ENCODE measurements around the gene CRCP.

- TF ChIP-seq CTCF (IDR thresholded peaks at IDR 0.05) (no peak), POLR2A (IDR thresholded peaks at IDR 0.05) (no peak)
These were observed 44.9 kb upstream of the CRCP start for GRCh38 chr7:66069732-66070131.

All from body of pancreas (tissue), 4 donors.